Ovary (tissue), 9 donors: Measurements from ENCODE around the gene ME1. TPM values are rescaled to one million over a fixed set of nuclear protein-coding genes. Genes with fewer than 3 reads are reported as not detected.

ENCODE experiments used
- DNase-seq, 5 donors: peaks; one replicate each; pipeline ENCODE4 v3.0.0-alpha.2; 2019 to 2020
- H3K27ac ChIP-seq, 2 donors: fragments of 200-600 bp; one replicate each; pipeline versions ENCODE4 v1.5.1 to v1.8.0; 2019 to 2022
- H3K27me3 ChIP-seq: fragments of 200-600 bp; one replicate; pipeline ENCODE4 v1.8.0; 2022
- H3K36me3 ChIP-seq: fragments of 200-600 bp; sonication (generic); one replicate; pipeline ENCODE4 v1.5.1; 2019
- H3K4me1 ChIP-seq: one replicate; pipeline ENCODE4 v1.8.1; 2013; ENCODE audit warnings: mild to moderate bottlenecking, moderate library complexity; ENCODE audit not compliant: insufficient read depth
- H3K4me3 ChIP-seq: fragments of 200-600 bp; sonication (generic); one replicate; pipeline ENCODE4 v1.5.1; 2017
- H3K9me3 ChIP-seq, 2 donors: fragments of 200-600 bp in 1 of 2; sonication (generic) in 1 of 2; one replicate each; pipeline versions ENCODE4 v1.5.1 to v1.8.1; 2013 to 2019; ENCODE audit warnings: mild to moderate bottlenecking in 1 of 2, moderate library complexity in 1 of 2
- CTCF ChIP-seq, 3 donors: fragments of 450-650 bp in 2 of 3; fragments of 200-600 bp in 1 of 3; IDR thresholded peaks; one replicate each; pipeline versions ENCODE4 v1.5.1 to v1.8.0; 2016 to 2022; ENCODE audit warnings: antibody characterized with exemption in 3 of 3, mild to moderate bottlenecking in 1 of 3
- EP300 ChIP-seq: sonication (generic); formaldehyde crosslinking; IDR thresholded peaks from one replicate; pipeline ENCODE4 v1.6.1; 2017; ENCODE audit warnings: antibody characterized with exemption
- POLR2A ChIP-seq: fragments of 450-650 bp; IDR thresholded peaks from one replicate; pipeline ENCODE4 v1.6.1; 2017; ENCODE audit warnings: antibody characterized with exemption, mild to moderate bottlenecking, moderate library complexity
- WGBS, 3 donors: extraction: QIAGEN DNeasy Blood & Tissue Kit in 1 of 3; methylation state at CpG; one replicate each; pipeline versions ENCODE4 v1.1.5 to v1.1.7; 2013 to 2017; 5-methylcytosine and 5-hydroxymethylcytosine counted together
- intact Hi-C, 4 donors: fragments of 100-400 bp; cut with DNase I; formaldehyde crosslinking; loops; one replicate each; pipeline versions ENCODE4 v1.11.0 to v1.15.1; 2022 to 2023
- polyA plus RNA-seq, 2 donors: library from polyadenylated mRNA; stranded (reverse); fragments of 200-250 nt in 1 of 2; fragments of 350-450 nt in 1 of 2; fragmentation: Illumina TruSeq in 1 of 2; extraction: RNeasy Lipid Tissue Mini Kit (QIAGEN cat#74804) in 1 of 2; gene quantifications; one replicate each; pipeline ENCODE4 v1.2.3, GENCODE V29; 2013 to 2014
- total RNA-seq, 7 donors: library from RNA; depleted of rRNA in 2 of 7; stranded (reverse); fragments of >200 nt in 2 of 7; fragmentation: NEBNext Ultra II Directional in 3 of 7; extraction: Animal tissue kit (Norgen Biotek cat#: 25700) in 3 of 7; gene quantifications; one replicate each; pipeline versions ENCODE4 v1.1.0 to v1.2.4, GENCODE V29; 2016 to 2023
- donor health status: DM: no; HTN: no; CAD: no; lungs with moderate emphysema.
- donor health status: DM: no; HTN: no; CAD: no.
- donor health status: Bipolar disorder and iron deficiency.
- donor health status: DM: yes; HTN: yes; CAD: no.
- donor health status: DM: no; HTN: no; CAD: no.
- donor health status: DM: yes; HTN: yes; CAD: no.

The ME1 gene
- total and polyA plus RNA-seq, 9 donors = 7.5 to 19.6 (median 14.9) TPM

- DNase-seq = no peak
- no peaks in the 10 kb centered on the region for H3K36me3 ChIP-seq
- 42 to 59% (median 55%) methylated on average over 3 of the region's 3 CpGs for WGBS, 3 donors
- no peak overlapping the region for H3K4me3 ChIP-seq
- intact Hi-C loops = loop anchor here in 3 of 4 donors (5.0 kb wide), 2 partner anchors 290 to 295 kb away; partner anchors contain the start of gene PRSS35 (in 1 of the 3)
- H3K9me3 ChIP-seq = no peaks in the 10 kb centered on the region
- H3K27ac ChIP-seq = no peak overlapping the region
- peaks cover 1% of the 10 kb centered on the region for H3K4me1 ChIP-seq
- no peaks in the 10 kb centered on the region for H3K27me3 ChIP-seq
- TF ChIP-seq POLR2A = no peak
- peak in 2 of 3 donors; percentile 9 to 40 for TF ChIP-seq CTCF (IDR thresholded peaks at IDR 0.05)
Observed at GRCh38 chr6:83221889-83222479, 208.9 kb downstream of the ME1 start.

GRCh38 chr6:83221276-83221675 lies 209.6 kb downstream of the ME1 start:
- no peak overlapping the region for H3K27ac ChIP-seq
- no peaks in the 10 kb centered on the region for H3K9me3 ChIP-seq
- intact Hi-C loops = loop anchor here in 3 of 4 donors (5.0 kb wide), 2 partner anchors 291 to 296 kb away; partner anchors contain the start of gene PRSS35 (in 1 of the 3)
- peaks cover 1% of the 10 kb centered on the region for H3K4me1 ChIP-seq
- DNase-seq = no peak
- WGBS, 3 donors = 78 to 89% (median 81%) methylated on average over 1 of the region's 1 CpG
- TF ChIP-seq POLR2A = no peak
- no peak for TF ChIP-seq CTCF (IDR thresholded peaks at IDR 0.05)
- no peak for TF ChIP-seq EP300
- H3K36me3 ChIP-seq = no peaks in the 10 kb centered on the region
- H3K4me3 ChIP-seq = no peak overlapping the region
- H3K27me3 ChIP-seq = no peaks in the 10 kb centered on the region

GRCh38 chr6:83220121-83220520 lies 210.7 kb downstream of the ME1 start:
- H3K27ac ChIP-seq = no peak overlapping the region
- intact Hi-C loops = loop anchor here in 3 of 4 donors (5.0 kb wide), 2 partner anchors 292 to 297 kb away; partner anchors contain the start of gene PRSS35 (in 1 of the 3)
- H3K4me3 ChIP-seq = no peak overlapping the region
- no peaks in the 10 kb centered on the region for H3K36me3 ChIP-seq
- TF ChIP-seq CTCF (IDR thresholded peaks at IDR 0.05) (no peak), EP300 (no peak), POLR2A (no peak)
- no peaks in the 10 kb centered on the region for H3K9me3 ChIP-seq
- H3K27me3 ChIP-seq = no peaks in the 10 kb centered on the region
- DNase-seq = no peak
- peaks cover 1% of the 10 kb centered on the region for H3K4me1 ChIP-seq

GRCh38 chr6:83218646-83219045 lies 212.2 kb downstream of the ME1 start:
- no peak for DNase-seq
- H3K9me3 ChIP-seq = no peaks in the 10 kb centered on the region
- H3K27me3 ChIP-seq = no peaks in the 10 kb centered on the region
- no peaks in the 10 kb centered on the region for H3K36me3 ChIP-seq
- 7 to 16% (median 7%) methylated on average over 3 of the region's 3 CpGs for WGBS, 3 donors
- no peak overlapping the region for H3K4me3 ChIP-seq
- no peak overlapping the region for H3K27ac ChIP-seq
- intact Hi-C loops = loop anchor here in 3 of 4 donors (5.0 to 10.0 kb wide), 3 partner anchors 151 to 294 kb away; partner anchors contain the start of genes DOP1A (in 3 of the 3), UBE3D (in 3 of the 3) and PRSS35 (in 1 of the 3)
- H3K4me1 ChIP-seq = peaks cover 1% of the 10 kb centered on the region
- TF ChIP-seq EP300 (no peak), CTCF (IDR thresholded peaks at IDR 0.05) (no peak), POLR2A (no peak)
